ENCODE results near the gene CCDC30. TPM values are rescaled to one million over a fixed set of nuclear protein-coding genes. Genes with fewer than 3 reads are reported as not detected.

Gene CCDC30
- total and polyA plus RNA-seq, 9 of the 15 experiments (the other 6 are each of a cell fraction or from before 2014, with no cell fraction given): 0.05 to 0.91 (median 0.24) TPM

DNA sequence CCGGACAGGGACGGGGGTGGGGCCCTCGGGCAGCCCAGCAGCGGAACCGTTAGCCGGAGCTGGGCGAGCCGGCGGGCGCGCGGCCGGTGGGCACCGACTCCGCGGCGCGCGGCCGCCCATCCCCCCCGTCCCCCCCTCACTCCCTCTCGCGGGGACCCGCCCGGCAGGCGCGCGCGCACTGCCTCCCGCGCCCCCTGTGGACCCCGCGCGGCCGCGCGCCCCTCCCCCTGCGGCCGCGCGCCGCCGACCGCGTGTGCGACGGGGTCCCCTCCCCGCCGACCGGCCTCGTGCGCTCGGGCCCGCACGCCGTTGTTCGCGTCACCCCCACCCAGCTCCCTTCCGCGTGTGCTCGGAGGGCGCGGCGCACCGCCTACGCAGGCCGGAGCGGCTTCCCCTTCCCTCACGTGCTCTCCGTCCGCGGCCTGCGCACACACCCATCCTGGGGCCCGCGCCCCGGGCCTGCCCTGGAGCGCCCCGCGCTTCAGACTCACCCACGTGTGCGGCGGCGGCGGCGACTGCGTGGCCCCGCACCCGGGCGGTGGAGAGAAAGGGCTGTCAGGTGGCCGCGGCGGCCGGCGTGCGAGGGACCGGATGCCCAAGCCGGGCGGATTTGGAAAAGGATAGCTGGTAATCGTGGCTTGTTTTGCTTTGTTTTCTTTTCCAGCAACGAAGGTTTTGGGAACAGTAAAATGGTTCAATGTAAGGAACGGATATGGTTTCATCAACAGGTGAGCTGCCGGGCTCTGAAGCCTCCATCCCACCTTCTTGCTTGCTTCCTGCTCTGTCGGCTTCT, 219.8 kb downstream of the CCDC30 start (continued):
- peak; percentile 84 for TF ChIP-seq HNRNPLL (IDR thresholded peaks at IDR 0.05; ENCODE audit: low read depth, low read length, poor library complexity, severe bottlenecking)
- no peak for TF ChIP-seq SLC30A9 (CRISPR knock-in tag; IDR thresholded peaks at IDR 0.05)
- TF ChIP-seq GTF2E2 (tag; IDR thresholded peaks at IDR 0.05): no peak
- TF ChIP-seq NUFIP1 (IDR thresholded peaks at IDR 0.05; ENCODE audit: partially characterized antibody): no peak
- 0 out of 2 replicates have a peak, but pooled peaks have one; percentile 29 for TF ChIP-seq ZNF583 (CRISPR knock-in tag; IDR thresholded peaks at IDR 0.05)
- no peak for TF ChIP-seq PRPF4 (IDR thresholded peaks at IDR 0.05; ENCODE audit: insufficient read depth, low read depth, low read length, poor library complexity, severe bottlenecking)
- no peak for TF ChIP-seq TAF7 (tag; IDR thresholded peaks at IDR 0.05)
- TF ChIP-seq, protein P1, sequence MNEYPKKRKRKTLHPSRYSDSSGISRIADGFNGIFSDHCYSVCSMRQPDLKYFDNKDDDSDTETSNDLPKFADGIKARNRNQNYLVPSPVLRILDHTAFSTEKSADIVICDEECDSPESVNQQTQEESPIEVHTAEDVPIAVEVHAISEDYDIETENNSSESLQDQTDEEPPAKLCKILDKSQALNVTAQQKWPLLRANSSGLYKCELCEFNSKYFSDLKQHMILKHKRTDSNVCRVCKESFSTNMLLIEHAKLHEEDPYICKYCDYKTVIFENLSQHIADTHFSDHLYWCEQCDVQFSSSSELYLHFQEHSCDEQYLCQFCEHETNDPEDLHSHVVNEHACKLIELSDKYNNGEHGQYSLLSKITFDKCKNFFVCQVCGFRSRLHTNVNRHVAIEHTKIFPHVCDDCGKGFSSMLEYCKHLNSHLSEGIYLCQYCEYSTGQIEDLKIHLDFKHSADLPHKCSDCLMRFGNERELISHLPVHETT (CRISPR knock-in tag; conservative IDR thresholded peaks at IDR 0.05 in 1 of 2, IDR thresholded peaks at IDR 0.05 in 1 of 2): peak in 1 of 2 experiments; percentile 90; a peak in 2 of 4 replicates
- TF ChIP-seq SIX5 (IDR thresholded peaks at IDR 0.05; ENCODE audit: borderline replicate concordance in 1 of 2, insufficient read depth in 1 of 2, low read depth in 1 of 2, low read length in 2 of 2): no peak
- peak in 1 of 2 experiments; percentile 71; a peak in 2 of 4 replicates for TF ChIP-seq FOXA3 (CRISPR knock-in tag; conservative IDR thresholded peaks at IDR 0.05 in 1 of 2, IDR thresholded peaks at IDR 0.05 in 1 of 2)
- peak; percentile 82 for TF ChIP-seq ZNF766 (CRISPR knock-in tag; conservative IDR thresholded peaks at IDR 0.05)
- no peak for TF ChIP-seq PTRF (tag; IDR thresholded peaks at IDR 0.05)
- TF ChIP-seq TCFL5 (CRISPR knock-in tag; conservative IDR thresholded peaks at IDR 0.05): no peak
- no peak for TF ChIP-seq BCL6 (CRISPR knock-in tag; IDR thresholded peaks at IDR 0.05)
- TF ChIP-seq FOXJ2 (tag; IDR thresholded peaks at IDR 0.05): no peak
- peak; percentile 93 for TF ChIP-seq RBFOX2 (IDR thresholded peaks at IDR 0.05; ENCODE audit: low read depth, low read length)
- TF ChIP-seq MCM3 (IDR thresholded peaks at IDR 0.05): no peak
- TF ChIP-seq SMARCC2 (IDR thresholded peaks at IDR 0.05; ENCODE audit: low read depth): no peak
- no peak for TF ChIP-seq CBX1 (IDR thresholded peaks at IDR 0.05; ENCODE audit: low read depth)
- TF ChIP-seq ZNF24 (IDR thresholded peaks at IDR 0.05): no peak
- no peak for TF ChIP-seq DMBX1 (CRISPR knock-in tag; IDR thresholded peaks at IDR 0.05; ENCODE audit: borderline replicate concordance)
- no peak for TF ChIP-seq RHOXF2B (CRISPR knock-in tag; conservative IDR thresholded peaks at IDR 0.05)
- TF ChIP-seq KDM2B (CRISPR knock-in tag; IDR thresholded peaks at IDR 0.05): peak; percentile 66; the same call in 1 of the 2 replicates
- TF ChIP-seq KAT7 (CRISPR knock-in tag; IDR thresholded peaks at IDR 0.05; ENCODE audit: borderline replicate concordance): 0 out of 2 replicates have a peak, but pooled peaks have one; percentile 90
- no peak for TF ChIP-seq ASH1L (IDR thresholded peaks at IDR 0.05; ENCODE audit: borderline replicate concordance, low read depth, partially characterized antibody)
- TF ChIP-seq, protein P2, sequence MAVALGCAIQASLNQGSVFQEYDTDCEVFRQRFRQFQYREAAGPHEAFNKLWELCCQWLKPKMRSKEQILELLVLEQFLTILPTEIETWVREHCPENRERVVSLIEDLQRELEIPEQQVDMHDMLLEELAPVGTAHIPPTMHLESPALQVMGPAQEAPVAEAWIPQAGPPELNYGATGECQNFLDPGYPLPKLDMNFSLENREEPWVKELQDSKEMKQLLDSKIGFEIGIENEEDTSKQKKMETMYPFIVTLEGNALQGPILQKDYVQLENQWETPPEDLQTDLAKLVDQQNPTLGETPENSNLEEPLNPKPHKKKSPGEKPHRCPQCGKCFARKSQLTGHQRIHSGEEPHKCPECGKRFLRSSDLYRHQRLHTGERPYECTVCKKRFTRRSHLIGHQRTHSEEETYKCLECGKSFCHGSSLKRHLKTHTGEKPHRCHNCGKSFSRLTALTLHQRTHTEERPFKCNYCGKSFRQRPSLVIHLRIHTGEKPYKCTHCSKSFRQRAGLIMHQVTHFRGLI (CRISPR knock-in tag; IDR thresholded peaks at IDR 0.05): no peak
- TF ChIP-seq CREM (IDR thresholded peaks at IDR 0.05; ENCODE audit: low read depth): peak; percentile 93
